Stomach (tissue), 4 donors: Measurements from ENCODE around the gene KANK4.

Experiments
- EP300 ChIP-seq: sonication (generic); formaldehyde crosslinking; IDR thresholded peaks from one replicate; pipeline ENCODE4 v1.6.1; 2017; ENCODE audit warnings: antibody characterized with exemption
- POLR2A ChIP-seq, 4 donors: fragments of 450-650 bp; IDR thresholded peaks; one replicate each; pipeline ENCODE4 v1.6.1; 2016; ENCODE audit warnings: antibody characterized with exemption in 4 of 4, control low read depth in 2 of 4, mild to moderate bottlenecking in 1 of 4, moderate library complexity in 1 of 4
- POLR2AphosphoS5 ChIP-seq, 3 donors: sonication (generic); formaldehyde crosslinking; IDR thresholded peaks; one replicate each; pipeline ENCODE4 v1.6.1; 2016; ENCODE audit warnings: antibody characterized with exemption in 3 of 3
- TF ChIP-seq, protein P1 (sequence below), 7 experiments: fragments of 450-650 bp in 4 of 7; fragments of 200-600 bp in 3 of 7; sonication (generic) in 3 of 7; IDR thresholded peaks; one replicate each; pipeline ENCODE4 v1.5.1; 2016 to 2019; ENCODE audit warnings: antibody characterized with exemption in 7 of 7, control low read depth in 2 of 7, mild to moderate bottlenecking in 1 of 7

- TF ChIP-seq, protein P1, sequence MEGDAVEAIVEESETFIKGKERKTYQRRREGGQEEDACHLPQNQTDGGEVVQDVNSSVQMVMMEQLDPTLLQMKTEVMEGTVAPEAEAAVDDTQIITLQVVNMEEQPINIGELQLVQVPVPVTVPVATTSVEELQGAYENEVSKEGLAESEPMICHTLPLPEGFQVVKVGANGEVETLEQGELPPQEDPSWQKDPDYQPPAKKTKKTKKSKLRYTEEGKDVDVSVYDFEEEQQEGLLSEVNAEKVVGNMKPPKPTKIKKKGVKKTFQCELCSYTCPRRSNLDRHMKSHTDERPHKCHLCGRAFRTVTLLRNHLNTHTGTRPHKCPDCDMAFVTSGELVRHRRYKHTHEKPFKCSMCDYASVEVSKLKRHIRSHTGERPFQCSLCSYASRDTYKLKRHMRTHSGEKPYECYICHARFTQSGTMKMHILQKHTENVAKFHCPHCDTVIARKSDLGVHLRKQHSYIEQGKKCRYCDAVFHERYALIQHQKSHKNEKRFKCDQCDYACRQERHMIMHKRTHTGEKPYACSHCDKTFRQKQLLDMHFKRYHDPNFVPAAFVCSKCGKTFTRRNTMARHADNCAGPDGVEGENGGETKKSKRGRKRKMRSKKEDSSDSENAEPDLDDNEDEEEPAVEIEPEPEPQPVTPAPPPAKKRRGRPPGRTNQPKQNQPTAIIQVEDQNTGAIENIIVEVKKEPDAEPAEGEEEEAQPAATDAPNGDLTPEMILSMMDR (IDR thresholded peaks at IDR 0.05), result no peak
- no peak for TF ChIP-seq POLR2A (IDR thresholded peaks at IDR 0.05)
- TF ChIP-seq EP300, result no peak
- no peak for TF ChIP-seq POLR2AphosphoS5 (IDR thresholded peaks at IDR 0.05)
Observed at GRCh38 chr1:62282909-62283755, 36.1 kb downstream of the KANK4 start.
